GM19397 (cell line): ENCODE results near the gene GCLC.

Experiments
- ATAC-seq: cut with Tn5 transposase; IDR thresholded peaks from one replicate; pipeline ENCODE4 v1.9.1; 2021; ENCODE audit warnings: mild to moderate bottlenecking, moderate library complexity; ENCODE audit not compliant: unreplicated experiment

The GCLC gene

DNA sequence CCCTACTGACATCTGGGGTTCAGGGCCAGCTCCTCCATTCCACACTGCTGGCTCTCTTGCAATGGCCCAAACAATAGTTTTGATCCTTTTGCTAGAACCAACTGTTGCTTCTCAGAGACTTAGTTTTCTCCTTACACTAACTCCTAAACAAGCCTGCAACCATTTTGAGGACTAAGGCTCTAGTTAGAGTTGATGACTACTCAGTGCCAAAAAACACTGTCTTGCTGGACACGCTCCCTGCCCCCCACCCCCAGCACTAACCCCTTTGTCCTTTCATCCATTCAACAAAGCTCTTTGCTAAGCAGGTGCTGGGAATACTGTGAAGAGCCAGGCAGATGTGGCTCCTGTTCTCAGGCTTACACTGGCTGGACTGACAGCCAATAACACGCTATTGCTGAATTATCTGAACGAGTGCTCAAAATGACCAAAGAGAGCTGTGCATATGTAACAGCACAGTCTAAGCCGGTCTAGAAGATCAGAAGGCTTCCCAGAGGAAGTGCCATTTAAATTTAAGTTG is 17.6 kb downstream of the GCLC start:
- ATAC-seq, result no peak

DNA sequence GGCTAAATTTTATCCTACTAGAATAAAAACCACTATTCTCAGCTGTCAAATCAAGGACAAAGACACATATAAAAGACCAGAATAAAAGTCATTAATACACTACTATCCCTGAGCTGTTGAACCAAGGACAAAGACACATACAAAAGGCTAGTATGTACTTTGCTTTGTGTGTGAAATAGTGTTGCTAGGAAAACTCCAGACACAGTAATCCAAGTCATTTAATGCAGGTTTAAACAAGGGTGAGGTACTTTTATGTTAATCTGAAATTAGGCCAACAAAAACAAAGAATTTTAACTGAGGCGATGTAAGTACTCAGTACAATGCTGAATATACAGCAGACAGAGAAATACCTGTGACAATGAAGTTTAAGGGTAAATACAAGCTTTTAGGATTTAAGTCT is 18.9 kb downstream of the GCLC start:
- ATAC-seq, result no peak

DNA sequence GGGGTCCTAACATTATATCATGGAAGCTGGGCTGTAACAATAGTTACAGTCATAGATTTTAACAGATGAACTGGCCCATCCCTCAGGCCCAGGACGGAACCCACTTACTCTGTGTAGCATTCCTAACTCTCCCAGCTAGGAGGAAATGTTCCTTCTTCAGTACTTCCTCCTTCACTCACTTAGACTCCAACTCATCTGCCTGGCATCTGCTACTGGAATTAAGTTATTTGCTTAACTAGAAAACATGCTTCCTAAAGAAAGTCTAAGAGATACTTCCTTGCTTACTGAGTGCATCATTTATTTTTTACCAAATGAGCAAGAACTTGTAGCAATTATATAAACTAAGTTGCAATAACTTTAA is 20.5 kb downstream of the GCLC start:
- ATAC-seq, result no peak

DNA sequence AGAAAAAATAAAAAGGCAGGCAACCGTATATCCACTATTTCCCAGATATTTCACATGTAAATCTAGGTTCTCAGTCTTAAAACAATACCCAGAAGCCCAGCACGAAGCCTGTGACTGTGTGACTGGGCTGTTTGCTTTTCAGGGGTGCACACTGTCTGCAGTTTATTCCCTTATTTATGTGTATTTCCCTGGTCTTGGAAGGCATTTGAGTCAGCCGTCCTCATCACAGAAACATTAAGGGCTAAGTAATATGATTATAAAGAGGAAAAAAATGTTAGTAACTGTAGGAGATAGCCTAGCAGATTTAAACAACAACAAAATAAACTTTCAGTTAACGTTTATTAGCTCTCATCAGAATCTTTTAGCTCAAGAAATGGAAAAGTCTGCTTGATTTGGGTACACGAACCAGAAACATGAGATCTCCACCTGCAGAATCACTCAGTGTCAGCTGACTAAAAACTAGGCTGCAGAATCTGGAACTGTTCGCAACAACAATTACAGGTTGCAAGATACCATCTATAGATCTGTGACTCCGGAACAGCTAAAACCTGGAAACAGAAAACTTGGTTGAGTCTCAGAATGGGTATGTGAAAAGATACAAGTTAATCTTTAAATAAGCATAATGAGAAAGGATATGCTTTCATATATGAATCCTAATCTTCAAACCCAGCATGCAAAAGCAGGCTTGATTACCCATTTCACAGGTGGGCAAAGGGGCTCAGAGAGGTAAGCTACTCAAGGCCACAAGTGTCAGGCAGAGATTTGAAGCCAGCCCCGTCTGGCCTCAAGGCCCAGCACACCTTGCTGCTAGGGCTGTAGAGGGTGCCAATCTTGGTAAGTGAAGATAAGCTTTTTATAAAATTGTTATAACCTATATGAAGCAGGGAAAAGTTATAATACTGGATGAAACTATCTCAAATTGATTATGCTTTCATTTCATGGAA is 21.1 kb downstream of the GCLC start:
- ATAC-seq, result no peak

DNA sequence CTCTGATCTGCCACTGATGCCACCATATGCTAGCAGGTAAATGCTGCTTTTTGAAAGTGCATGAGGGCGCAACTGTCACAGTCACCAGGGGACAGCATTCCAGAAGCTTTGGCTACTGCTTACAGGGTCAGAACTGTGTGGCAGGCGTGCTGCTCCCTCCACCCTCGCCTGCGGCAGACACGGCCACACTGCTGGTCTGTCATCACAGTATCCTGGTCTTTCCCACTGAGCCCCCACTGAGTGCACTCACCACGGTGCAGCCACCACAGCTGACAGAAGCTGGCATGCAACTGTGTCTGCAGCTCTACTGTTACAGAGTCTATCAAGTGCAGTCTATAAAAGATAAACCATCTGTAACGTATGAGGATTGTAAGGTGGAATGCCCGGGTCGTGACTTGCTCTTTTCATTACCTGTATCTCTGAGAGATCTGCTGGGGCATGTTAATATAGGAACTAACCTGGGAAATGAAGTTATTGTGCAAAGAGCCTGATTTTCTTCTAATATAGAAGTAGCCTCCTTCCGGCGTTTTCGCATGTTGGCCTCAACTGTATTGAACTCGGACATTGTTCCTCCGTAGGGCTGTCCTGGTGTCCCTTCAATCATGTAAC is 24.5 kb downstream of the GCLC start:
- ATAC-seq, result no peak

DNA sequence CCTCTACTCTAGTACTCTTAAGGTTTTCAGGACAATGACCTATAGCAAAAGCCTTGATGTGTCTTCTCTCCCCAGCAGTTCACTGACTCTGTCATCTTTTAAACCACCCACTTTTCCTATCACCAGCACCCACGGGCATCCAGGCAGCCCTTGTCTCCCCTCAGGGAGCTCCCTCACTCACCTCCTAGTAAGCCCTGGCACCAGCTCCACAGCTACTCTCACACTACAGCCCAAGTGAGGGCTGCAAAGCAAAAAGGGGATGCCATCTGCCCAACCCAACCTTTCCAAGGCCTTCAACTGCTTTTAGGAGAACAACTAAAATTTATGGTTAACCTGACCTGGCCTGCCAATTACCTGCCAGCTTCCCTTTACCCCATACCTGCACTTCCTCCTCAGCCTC is 26.0 kb downstream of the GCLC start:
- no peak for ATAC-seq

DNA sequence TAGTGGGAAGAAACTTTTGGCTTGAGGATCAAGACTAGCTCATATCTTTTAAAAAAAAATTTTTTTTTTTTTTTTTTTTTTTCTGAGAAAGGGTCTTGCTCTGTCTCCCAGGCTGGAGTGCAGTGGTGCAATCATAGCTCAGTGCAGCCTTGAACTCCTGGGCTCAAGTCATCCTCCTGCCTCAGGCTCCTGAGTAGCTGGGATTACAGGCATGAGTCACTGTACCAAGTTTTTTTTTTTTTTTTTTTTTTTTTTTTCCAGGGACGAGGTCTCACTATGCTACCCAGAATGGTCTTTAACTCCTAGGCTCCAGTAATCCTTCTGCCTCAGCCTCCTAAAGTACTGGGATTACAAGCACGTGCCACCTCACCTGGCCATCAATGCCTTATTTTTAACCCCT is 27.9 kb downstream of the GCLC start:
- no peak for ATAC-seq

DNA sequence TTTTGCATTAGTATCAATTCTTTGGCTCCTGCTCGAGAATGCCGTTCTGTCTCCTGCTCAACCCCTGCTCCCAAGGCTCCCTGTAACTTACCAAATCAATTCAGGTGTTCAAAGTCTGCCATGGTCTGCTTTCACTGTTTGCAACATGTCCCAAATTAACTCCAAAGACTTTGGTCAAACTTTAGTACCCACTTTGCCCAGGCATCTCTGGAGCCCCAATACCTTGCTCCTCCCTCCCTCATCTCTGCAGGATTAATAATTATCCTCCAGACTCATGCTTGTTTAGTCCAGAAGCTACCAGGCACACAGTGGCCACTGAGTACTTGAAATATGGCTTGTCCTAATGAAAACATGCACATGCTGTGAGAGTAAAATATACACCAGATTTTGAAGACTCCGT is 30.2 kb downstream of the GCLC start:
- ATAC-seq, result no peak

DNA sequence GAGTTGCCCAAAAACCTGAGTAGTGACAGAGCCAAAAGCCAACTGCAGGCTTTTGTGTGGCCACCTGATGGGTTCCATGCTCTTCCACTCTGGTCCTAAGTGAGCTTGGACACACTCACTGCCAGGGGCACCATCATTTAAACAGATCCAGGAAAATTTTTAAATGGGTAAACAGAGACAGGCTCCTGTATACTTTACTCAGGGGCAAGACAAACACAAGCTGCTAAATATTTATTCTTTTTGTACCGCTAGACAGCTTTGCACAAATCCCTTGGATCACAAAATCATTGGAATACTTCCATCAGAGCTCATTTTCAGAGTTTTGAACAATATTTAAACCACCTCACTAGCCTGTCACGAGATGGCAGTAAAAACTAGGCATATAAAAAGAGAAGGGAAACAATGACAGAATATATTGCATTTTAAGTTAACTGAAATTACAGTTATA is 31.4 kb downstream of the GCLC start:
- no peak for ATAC-seq

DNA sequence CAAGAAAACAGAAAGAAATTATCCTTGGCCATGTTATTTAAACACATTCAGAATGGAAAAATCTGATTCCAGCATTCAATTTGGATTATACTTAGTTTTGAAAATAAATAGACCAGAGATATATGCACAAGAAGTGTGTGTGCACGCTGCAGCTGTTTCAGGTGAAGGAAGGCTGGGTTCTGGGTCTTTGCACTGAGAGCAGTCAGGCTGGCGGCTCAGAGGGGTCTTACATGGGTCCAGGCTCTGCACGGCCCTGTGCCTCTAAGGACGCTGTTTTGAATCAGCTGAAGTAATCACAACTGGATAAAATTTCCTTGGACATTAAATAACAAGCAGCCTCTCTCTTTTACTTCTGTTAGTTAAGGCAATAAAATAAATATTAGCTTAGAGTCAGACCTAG is 31.8 kb downstream of the GCLC start:
- ATAC-seq, result no peak

DNA sequence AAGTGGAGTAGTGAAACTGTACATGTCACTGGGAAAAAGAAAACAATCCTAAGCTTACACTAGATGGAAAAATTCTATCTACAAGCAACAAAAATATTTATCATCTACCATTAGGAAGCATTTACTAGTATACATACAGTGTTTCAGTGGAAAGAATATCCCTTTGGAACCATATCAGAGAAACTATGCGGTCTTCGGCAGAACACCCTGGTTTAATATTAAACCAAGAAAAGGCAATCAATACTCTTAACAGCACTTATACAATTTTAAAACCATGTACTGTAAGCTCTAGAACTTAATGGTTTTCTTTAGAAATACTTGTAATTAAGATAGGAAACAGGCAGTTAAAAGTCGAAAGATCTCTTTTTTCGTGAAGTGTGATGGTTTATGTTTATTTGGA is 32.3 kb downstream of the GCLC start:
- ATAC-seq, result no peak

DNA sequence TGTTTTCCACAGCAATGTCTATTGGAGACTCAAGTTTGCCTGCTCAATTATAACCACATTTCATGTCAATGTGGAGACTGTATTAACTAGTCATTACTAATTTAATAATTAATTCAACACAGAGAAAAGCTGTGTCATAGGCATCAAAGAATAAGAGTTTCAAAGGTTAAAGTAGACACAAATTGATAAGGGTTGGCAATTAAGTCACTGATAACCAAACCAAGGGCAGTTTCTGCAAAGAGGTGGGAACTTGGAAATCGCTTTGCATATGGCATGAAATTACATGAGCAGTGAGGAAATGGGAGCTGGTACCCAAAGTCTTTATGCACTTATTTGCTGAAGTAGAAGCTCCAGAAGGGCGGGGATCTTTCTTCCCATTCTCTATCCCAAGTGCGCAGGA is 34.2 kb downstream of the GCLC start:
- ATAC-seq, result no peak

DNA sequence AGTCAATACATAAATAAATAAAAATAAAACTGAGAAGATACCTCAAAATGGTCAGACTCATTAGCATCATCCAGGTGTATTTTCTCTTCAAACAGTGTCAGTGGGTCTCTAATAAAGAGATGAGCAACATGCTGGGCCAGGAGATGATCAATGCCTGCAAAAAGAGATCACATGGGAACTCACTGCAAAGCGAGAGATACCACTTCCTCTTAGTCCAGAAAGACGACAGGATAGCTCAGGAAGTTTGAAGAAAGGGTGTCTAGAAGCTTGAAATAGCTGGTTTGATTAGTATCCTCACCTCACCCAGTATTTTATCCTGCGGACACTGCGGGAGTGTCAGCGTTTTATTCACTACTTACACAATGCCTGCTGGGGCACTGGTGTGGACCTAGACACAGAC is 38.0 kb downstream of the GCLC start:
- no peak for ATAC-seq

DNA sequence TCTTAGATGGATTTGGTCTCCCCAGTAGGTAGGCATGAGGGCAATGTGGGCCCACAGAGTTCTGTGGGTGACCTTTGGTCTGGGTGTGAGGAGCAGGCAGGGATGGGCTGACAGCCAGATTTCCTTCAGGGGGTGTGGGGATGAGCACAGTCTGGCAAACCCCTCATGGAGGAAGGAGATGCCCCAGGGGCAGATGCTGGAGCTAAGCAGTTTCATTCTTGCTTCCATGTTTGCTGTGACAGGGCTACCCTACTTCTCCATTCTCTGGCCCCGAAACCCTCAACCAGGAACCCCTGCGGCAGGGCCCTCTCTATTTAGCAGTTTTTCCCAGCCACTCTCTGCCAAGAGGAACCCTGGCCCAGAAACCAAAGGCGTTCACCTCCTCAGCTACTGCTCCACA is 40.4 kb downstream of the GCLC start:
- no peak for ATAC-seq

DNA sequence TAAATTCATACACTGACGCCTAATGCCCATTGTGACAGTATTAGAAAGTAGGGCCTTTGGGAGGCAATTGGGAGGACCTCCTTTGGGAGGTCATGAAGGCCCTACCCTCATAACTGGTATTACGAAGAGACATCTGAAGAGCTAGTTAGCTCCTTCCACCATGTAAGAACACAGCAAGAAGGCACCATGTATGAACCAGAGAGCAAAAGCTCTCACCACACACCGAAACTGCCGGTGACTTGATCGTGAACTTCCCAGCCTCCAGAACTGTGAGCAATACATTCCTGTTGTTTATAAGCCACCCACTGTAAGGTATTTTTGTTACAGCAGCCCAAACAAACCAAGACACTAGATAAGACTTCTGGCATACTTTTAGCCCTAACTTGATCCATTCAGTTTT is 41.8 kb downstream of the GCLC start:
- ATAC-seq, result no peak

DNA sequence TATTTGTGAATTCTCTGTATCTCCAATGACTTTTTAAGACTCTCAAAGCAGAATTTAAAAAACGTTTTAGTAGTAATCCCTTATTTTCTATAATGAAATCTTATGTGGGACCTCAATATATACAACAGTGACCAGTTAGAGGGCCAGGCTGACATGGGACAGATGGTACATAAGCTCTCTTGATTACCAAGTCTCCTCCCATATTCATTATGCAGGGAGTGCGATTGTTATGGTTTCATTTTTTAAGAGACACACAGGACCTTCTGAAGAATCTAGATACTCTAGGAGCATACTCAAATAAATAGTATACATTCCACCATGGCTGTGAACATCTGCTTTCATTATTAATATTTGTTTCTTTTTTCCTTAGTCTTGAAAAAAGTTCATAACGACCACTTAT is 43.5 kb downstream of the GCLC start:
- no peak for ATAC-seq

DNA sequence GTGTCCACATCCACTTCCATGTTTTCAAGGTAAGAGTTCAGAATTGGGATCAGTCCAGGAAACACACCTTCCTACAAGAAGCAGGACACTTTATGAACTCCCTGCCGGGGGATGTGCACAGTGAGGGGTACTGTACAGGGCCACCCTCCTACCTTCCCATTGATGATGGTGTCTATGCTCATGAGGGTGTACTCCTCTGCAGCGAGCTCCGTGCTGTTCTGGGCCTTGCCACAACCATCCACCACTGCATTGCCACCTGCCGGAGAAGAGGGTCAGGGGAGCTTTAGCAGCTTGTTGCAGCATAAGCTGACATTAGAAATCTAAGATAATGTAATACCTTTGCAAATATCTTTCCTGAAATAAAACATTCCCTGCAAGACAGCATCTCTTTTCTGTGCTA is 44.8 kb downstream of the GCLC start:
- no peak for ATAC-seq

DNA sequence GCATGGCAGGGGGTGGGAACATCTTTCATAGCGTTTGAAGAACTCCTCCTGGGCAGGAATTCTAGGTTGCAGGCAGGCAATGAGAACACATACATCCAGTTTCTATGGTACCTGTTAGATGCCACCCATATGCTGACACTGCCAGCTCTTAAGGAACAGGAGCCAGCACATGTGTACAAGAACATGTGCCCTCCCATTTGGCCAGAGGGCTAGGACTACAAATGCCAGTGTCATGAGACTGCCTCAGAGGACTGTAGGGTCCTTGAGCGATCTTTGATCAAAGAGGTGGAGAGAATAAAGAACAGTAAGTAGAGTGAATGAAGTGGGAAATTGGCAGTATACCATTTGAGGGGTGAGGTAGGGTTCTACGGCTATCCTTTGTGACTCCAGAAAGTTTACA is 45.8 kb downstream of the GCLC start:
- no peak for ATAC-seq

DNA sequence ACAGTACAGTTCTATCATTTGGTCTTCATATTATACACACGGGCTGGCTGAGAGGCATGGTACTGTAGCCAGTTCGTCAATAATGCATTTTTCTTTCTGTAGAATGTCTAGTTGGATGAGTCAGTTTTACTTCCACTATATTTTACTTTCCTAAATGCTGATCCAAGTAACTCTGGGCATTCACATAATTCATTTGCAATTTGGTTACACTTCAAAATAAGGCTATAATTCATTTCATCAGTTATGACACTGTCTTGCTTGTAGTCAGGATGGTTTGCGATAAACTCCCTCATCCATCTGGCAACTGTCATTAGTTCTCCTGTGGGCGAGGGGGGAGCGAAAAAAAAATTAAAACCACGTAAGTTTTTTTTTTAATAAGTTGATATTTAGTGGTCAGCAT is 46.3 kb downstream of the GCLC start:
- ATAC-seq, result no peak

DNA sequence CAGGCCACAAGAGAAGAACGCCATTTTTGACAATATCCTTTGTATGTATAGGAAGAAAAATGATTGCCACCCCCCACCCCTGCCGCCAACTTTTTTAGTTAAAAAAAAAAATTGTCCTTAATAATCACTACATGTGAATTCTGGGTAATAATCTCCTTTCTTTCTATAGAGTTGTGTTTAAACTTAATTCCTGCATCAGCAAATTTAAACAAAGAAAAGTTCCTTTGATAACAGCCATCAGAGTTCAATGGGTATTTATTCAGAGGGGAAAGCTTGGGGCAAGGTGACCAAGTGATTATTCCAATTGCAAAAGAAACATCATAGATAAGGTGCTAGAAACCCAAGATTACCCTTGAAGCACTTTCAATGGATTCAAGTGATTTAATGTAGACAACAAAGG is 47.0 kb downstream of the GCLC start:
- ATAC-seq, result no peak

DNA sequence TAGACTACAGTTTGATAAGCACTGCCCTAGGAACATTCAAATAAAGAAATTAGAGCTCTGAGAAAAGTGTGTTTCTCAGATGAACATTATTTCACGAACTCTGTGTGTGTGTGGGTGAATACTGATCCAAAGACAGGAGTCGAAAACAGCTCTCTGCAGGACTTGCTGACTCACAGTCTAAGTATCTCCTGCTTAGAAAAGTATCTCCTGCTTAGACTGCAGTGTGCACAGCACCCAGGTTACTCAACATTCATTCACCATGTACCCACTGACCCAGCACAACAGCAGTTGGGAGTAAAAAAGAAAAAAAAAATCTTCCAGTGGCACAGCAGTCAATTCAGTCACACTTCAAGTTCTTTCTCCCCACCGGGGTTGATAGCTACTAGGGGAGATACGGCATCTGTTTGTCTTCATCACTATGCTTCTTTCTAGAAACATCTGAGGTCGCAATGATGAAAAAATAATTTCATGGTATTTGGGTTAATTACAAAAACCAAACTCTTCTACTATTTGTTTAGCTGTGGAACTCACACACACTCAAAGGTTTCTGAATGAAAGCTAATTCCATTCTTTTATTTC is 48.0 kb downstream of the GCLC start:
- no peak for ATAC-seq
